B cell (primary cell): Measurements from ENCODE around the gene PPP6R1. TPM values are rescaled to one million over a fixed set of nuclear protein-coding genes. Genes with fewer than 3 reads are reported as not detected.

Experiments
- ATAC-seq: fragments of 200-7000 bp; cut with Tn5 transposase; one replicate; pipeline ENCODE4 v1.10.0; 2021; ENCODE audit warnings: low read depth, mild to moderate bottlenecking, moderate number of reproducible peaks, moderate library complexity
- CTCF ChIA-PET: fragments of 350-600 bp; sonication (Branson Sonifier 250); formaldehyde crosslinking; loops from one replicate; lab custom pipeline; 2021; ENCODE audit warnings: antibody characterized with exemption, inconsistent platforms; lab: Charles Lee
- POLR2A ChIA-PET: fragments of 350-600 bp; sonication (Branson Sonifier 250); formaldehyde crosslinking; loops from one replicate; lab custom pipeline; 2021; ENCODE audit warnings: antibody characterized with exemption; lab: Charles Lee
- DNase-seq: peaks from one replicate; pipeline ENCODE4 v3.0.0; 2013
- H2AFZ ChIP-seq: 2 replicates; pipeline ENCODE4 v1.6.1; 2012; ENCODE audit warnings: mild to moderate bottlenecking, low read depth, low read length; ENCODE audit not compliant: insufficient read depth, poor library complexity, severe bottlenecking
- H3K27ac ChIP-seq, 2 donors: 1 replicate in 1 of 2; 2 replicates in 1 of 2; pipeline ENCODE4 v1.5.1; 2012 to 2013; ENCODE audit warnings: low read length in 2 of 2, mild to moderate bottlenecking in 2 of 2, moderate library complexity in 1 of 2
- H3K27me3 ChIP-seq, 4 experiments: fragments of 200-600 bp in 1 of 4; sonication (generic) in 1 of 4; replicated peaks in 1 of 4; 1 replicate in 2 of 4; 2 replicates in 2 of 4; pipeline versions ENCODE4 v1.6.1 to v1.7.0; 2013 to 2016; ENCODE audit warnings: low read length in 3 of 4, mild to moderate bottlenecking in 2 of 4, mixed read lengths in 1 of 4, moderate library complexity in 1 of 4; ENCODE audit not compliant: insufficient read depth in 4 of 4, control insufficient read depth in 3 of 4; ENCODE audit errors: control extremely low read depth in 1 of 4
- H3K36me3 ChIP-seq, 2 experiments: replicated peaks in 1 of 2; 1 replicate in 1 of 2; 2 replicates in 1 of 2; pipeline versions ENCODE4 v1.6.1 to v1.7.1; 2013; ENCODE audit warnings: low read length in 1 of 2; ENCODE audit not compliant: insufficient read depth in 2 of 2, control insufficient read depth in 1 of 2; ENCODE audit errors: control extremely low read depth in 1 of 2, extremely low read depth in 1 of 2
- H3K4me1 ChIP-seq, 2 donors: fragments of 200-600 bp in 1 of 2; sonication (generic) in 1 of 2; 1 replicate in 1 of 2; 2 replicates in 1 of 2; pipeline versions ENCODE4 v1.5.1 to v1.6.1; 2013 to 2017; ENCODE audit warnings: low read length in 2 of 2; ENCODE audit not compliant: control insufficient read depth in 2 of 2, insufficient read depth in 2 of 2
- H3K4me2 ChIP-seq: replicated peaks from 2 replicates; pipeline ENCODE3; 2012; ENCODE audit warnings: mild to moderate bottlenecking, low read depth, low read length; ENCODE audit not compliant: poor library complexity, severe bottlenecking
- H3K4me3 ChIP-seq, 5 experiments: fragments of 200-600 bp in 1 of 5; sonication (generic) in 1 of 5; 1 replicate in 3 of 5; 2 replicates in 2 of 5; pipeline versions ENCODE4 v1.5.1 to v1.7.0; 2011 to 2016; ENCODE audit warnings: low read length in 4 of 5, mild to moderate bottlenecking in 4 of 5, low read depth in 2 of 5, control low read depth in 1 of 5, moderate library complexity in 1 of 5; ENCODE audit not compliant: insufficient read depth in 1 of 5; ENCODE audit errors: control extremely low read depth in 1 of 5, extremely low read depth in 1 of 5
- H3K79me2 ChIP-seq: fragments of 200-600 bp; sonication (generic); one replicate; pipeline ENCODE4 v1.6.0; 2016; ENCODE audit warnings: low read length; ENCODE audit not compliant: control insufficient read depth, insufficient read depth
- H3K9ac ChIP-seq: fragments of 200-600 bp; sonication (generic); 2 replicates; pipeline ENCODE4 v1.6.1; 2017; ENCODE audit warnings: mild to moderate bottlenecking, low read length, moderate library complexity
- H3K9me3 ChIP-seq, 3 donors: one replicate each; pipeline versions ENCODE4 v1.6.1 to v1.7.1; 2013; ENCODE audit warnings: low read length in 2 of 3; ENCODE audit not compliant: control insufficient read depth in 2 of 3, insufficient read depth in 1 of 3; ENCODE audit errors: control extremely low read depth in 1 of 3
- H4K20me1 ChIP-seq: 2 replicates; pipeline ENCODE4 v1.6.0; 2012; ENCODE audit warnings: mild to moderate bottlenecking, low read length; ENCODE audit not compliant: insufficient read depth, control insufficient read depth, poor library complexity, severe bottlenecking
- H3K27ac Mint-ChIP-seq: one replicate; pipeline ENCODE4 v1.8.0; 2021; ENCODE audit warnings: mixed read lengths
- H3K27me3 Mint-ChIP-seq: one replicate; pipeline ENCODE4 v1.8.0; 2021; ENCODE audit warnings: mixed read lengths
- H3K4me1 Mint-ChIP-seq: one replicate; pipeline ENCODE4 v1.8.0; 2021; ENCODE audit warnings: mixed read lengths
- H3K4me3 Mint-ChIP-seq: one replicate; pipeline ENCODE4 v1.8.0; 2021; ENCODE audit warnings: mixed read lengths
- H3K9me3 Mint-ChIP-seq: one replicate; pipeline ENCODE4 v1.8.0; 2022; ENCODE audit warnings: mixed read lengths; ENCODE audit not compliant: insufficient read depth
- CTCF ChIP-seq: fragments of 200-600 bp; IDR thresholded peaks from one replicate; pipeline ENCODE4 v1.8.0; 2022; ENCODE audit warnings: antibody characterized with exemption, mild to moderate bottlenecking
- EZH2 ChIP-seq: IDR thresholded peaks from 2 replicates; pipeline ENCODE4 v1.6.1; 2012; ENCODE audit warnings: borderline replicate concordance, low read depth, mild to moderate bottlenecking, moderate library complexity, low read length; ENCODE audit not compliant: insufficient read depth, poor library complexity, severe bottlenecking
- WGBS: methylation state at CpG from one replicate; pipeline ENCODE4 v1.1.5; 2013; ENCODE audit warnings: missing lambda C conversion rate; ENCODE audit not compliant: insufficient coverage; 5-methylcytosine and 5-hydroxymethylcytosine counted together
- intact Hi-C: fragments of 100-400 bp; cut with micrococcal nuclease; formaldehyde crosslinking; loops from one replicate; pipeline ENCODE4 v1.10.0; 2022
- polyA plus RNA-seq: library from polyadenylated mRNA; depleted of rRNA; stranded (reverse); fragments of >200 nt; gene quantifications from 2 replicates; pipeline ENCODE4 v1.2.3, GENCODE V29; 2012
- total RNA-seq, 2 donors: library from RNA; stranded (reverse); fragments of 120-200 nt in 1 of 2; gene quantifications; 1 replicate in 1 of 2; 2 replicates in 1 of 2; pipeline versions ENCODE4 v1.2.3 to v1.2.4, GENCODE V29; 2013 to 2022

The PPP6R1 gene
- total and polyA plus RNA-seq, 2 donors (not counting 1 experiment from before 2014, with no cell fraction given) = 122 to 193 TPM

- peaks cover 0 to 73% of the 10 kb centered on the region in 2 experiments for H3K36me3 ChIP-seq
- POLR2A ChIA-PET = no interaction called here
Measured at GRCh38 chr19:55246462-55247451, 12.1 kb downstream of the PPP6R1 start.

More at GRCh38 chr19:55246462-55247451, 12.1 kb downstream of the PPP6R1 start:
- Mint-ChIP-seq H3K27ac (no peak overlapping the region), H3K27me3 (no peaks in the 10 kb centered on the region), H3K4me1 (peaks cover 42% of the 10 kb centered on the region), H3K4me3 (no peak overlapping the region), H3K9me3 (no peaks in the 10 kb centered on the region)
- Histone ChIP-seq H3K27ac (peak overlapping the region in 1 of 2 donors; percentile 45), H3K27me3 (no peaks in the 10 kb centered on the region), H3K79me2 (peaks cover 100% of the 10 kb centered on the region), H3K4me2 (peak overlapping the region; percentile 31), H3K9me3 (no peaks in the 10 kb centered on the region), H4K20me1 (peaks cover 100% of the 10 kb centered on the region), H2AFZ (no peak overlapping the region), H3K9ac (no peak overlapping the region), H3K4me1 (peaks cover 45 to 51% of the 10 kb centered on the region in 2 donors), H3K4me3 (no peak overlapping the region)
- CTCF ChIA-PET = interaction anchor here (0.7 to 1.1 kb wide), 4 partner anchors 13 to 106 kb away, joined by 3 to 4 read pairs (median 3); no protein-coding TSS in a partner anchor
- TF ChIP-seq CTCF (no peak), EZH2 (no peak)
- WGBS = 92% methylated on average over 40 of the region's 40 CpGs
- no peak for DNase-seq
- no peak for ATAC-seq
- intact Hi-C loops = no loop called here
